Stimulated activated memory B cell treated with anti-CD40 and anti-IgM and Interleukin-4, amounts not matched to agents 10 μg/mL and 1 μg/mL and 100 μg/mL, for 72 hours (primary cell): ENCODE results near the gene GSE1.

ENCODE experiments used
- ATAC-seq: fragments of 150-1000 bp; cut with Tn5 transposase; 2 replicates; pipeline ENCODE4 v1.10.0; 2021
- H3K27ac Mint-ChIP-seq: one replicate; pipeline ENCODE4 v1.8.0; 2022; ENCODE audit warnings: mild to moderate bottlenecking, mixed read lengths
- H3K27me3 Mint-ChIP-seq: one replicate; pipeline ENCODE4 v1.8.0; 2022; ENCODE audit warnings: mixed read lengths
- H3K36me3 Mint-ChIP-seq: one replicate; pipeline ENCODE4 v1.8.0; 2022; ENCODE audit warnings: mixed read lengths
- H3K4me1 Mint-ChIP-seq: one replicate; pipeline ENCODE4 v1.8.0; 2022; ENCODE audit warnings: mixed read lengths
- H3K4me3 Mint-ChIP-seq: one replicate; pipeline ENCODE4 v1.8.0; 2022; ENCODE audit warnings: mild to moderate bottlenecking, moderate library complexity, mixed read lengths
- H3K9me3 Mint-ChIP-seq: one replicate; pipeline ENCODE4 v1.8.0; 2022; ENCODE audit warnings: mixed read lengths

GSE1 gene

DNA sequence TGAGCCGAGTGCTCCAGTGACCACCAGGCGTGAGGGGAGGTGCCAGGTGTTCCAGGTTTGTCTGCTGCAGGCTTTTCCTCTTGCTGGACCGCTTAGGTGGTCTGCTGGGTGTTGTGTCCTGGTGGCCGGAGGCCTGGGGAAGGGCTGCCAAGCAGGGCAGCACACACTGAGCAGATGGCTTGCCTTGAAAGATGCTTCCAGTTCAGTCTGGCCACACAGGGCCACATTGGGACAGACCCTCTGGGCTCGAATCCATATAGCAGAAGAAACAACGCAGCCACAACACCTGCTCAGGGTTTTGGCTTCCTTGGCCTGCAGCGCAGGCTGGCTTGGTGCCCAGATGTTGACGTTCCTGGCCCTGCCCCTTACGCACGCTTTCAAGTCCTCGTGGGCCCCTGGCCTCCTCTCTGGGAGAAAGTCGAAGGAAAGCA lies 50.8 kb downstream of the GSE1 start:
- H3K27me3 Mint-ChIP-seq: no peaks in the 10 kb centered on the region
- H3K36me3 Mint-ChIP-seq: peaks cover 53% of the 10 kb centered on the region
- no peak overlapping the region for H3K27ac Mint-ChIP-seq
- no peak overlapping the region for H3K4me3 Mint-ChIP-seq
- no peak for ATAC-seq
- H3K9me3 Mint-ChIP-seq: no peaks in the 10 kb centered on the region
- peaks cover 7% of the 10 kb centered on the region for H3K4me1 Mint-ChIP-seq

DNA sequence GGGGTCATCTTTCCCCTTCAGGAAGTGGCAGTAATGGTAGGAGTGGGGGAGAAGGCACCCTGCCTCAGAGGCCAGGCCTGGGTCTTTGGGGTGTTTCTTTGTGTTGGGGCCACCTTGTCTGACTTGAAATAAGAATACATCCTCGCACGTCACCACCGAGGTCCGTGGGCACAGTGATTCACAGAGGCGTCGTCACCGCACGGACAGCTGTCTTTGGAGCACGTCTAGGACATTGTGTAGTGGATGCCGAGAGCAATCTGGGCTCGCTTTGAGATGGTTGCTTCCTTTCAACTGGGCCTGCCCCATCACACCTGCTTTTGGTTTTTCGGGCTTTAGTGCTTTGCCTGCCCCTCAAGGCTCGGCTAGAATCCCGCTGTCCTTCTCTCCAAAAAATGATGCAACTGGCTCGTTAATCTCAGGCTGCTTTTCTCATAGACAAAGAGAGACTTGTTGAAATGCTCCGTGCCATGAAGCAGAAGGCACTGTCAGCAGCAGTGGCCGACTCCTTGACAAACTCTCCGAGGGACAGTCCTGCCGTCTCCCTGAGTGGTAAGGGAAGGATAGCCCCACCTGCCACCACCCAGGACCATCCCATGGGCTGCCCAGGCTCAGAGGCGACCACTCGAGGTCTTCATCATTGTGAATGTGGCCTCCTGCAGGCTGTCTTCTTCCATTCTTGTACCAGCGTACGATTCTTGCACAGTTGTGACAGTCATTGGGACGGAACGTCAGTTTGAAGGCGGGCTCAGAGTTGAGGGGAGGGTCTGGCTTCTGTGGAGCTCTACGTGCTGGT lies 51.7 kb downstream of the GSE1 start:
- no peaks in the 10 kb centered on the region for H3K9me3 Mint-ChIP-seq
- no peak overlapping the region for H3K27ac Mint-ChIP-seq
- no peaks in the 10 kb centered on the region for H3K27me3 Mint-ChIP-seq
- H3K4me3 Mint-ChIP-seq: no peak overlapping the region
- peaks cover 4% of the 10 kb centered on the region for H3K4me1 Mint-ChIP-seq
- no peak for ATAC-seq
- peaks cover 57% of the 10 kb centered on the region for H3K36me3 Mint-ChIP-seq

DNA sequence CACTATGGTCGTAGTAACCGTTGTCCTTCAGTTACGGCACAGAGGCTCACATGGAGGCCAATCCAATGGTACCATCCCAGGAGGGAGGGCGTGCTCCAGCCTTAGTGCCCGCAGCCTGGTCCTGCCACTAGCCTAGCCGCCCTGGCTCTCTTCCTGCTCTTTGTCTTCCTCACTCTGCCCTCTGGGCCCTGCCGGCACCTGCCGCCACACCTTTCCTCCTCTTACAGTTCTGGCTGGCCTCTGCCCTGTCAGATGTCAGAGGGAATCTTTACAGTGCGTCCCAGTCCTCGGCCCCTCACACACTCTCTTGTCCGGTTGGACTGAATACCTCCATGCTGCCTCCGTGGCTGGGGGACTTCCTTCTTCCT lies 52.2 kb downstream of the GSE1 start:
- no peaks in the 10 kb centered on the region for H3K9me3 Mint-ChIP-seq
- H3K27ac Mint-ChIP-seq: no peak overlapping the region
- H3K27me3 Mint-ChIP-seq: no peaks in the 10 kb centered on the region
- no peak overlapping the region for H3K4me3 Mint-ChIP-seq
- no peak for ATAC-seq
- no peaks in the 10 kb centered on the region for H3K4me1 Mint-ChIP-seq
- peaks cover 58% of the 10 kb centered on the region for H3K36me3 Mint-ChIP-seq

DNA sequence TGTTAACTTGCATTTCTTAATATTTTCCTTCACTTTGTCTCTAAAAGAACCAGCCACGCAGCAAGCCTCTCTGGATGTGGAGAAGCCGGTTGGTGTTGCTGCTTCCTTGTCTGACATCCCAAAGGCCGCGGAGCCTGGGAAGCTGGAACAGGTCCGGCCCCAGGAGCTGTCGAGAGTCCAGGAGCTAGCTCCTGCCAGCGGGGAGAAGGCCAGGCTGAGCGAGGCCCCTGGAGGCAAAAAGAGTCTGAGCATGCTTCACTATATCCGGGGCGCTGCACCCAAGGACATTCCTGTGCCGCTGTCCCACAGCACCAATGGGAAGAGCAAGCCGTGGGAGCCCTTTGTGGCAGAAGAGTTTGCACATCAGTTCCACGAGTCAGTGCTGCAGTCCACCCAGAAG lies 52.8 kb downstream of the GSE1 start:
- peaks cover 64% of the 10 kb centered on the region for H3K36me3 Mint-ChIP-seq
- no peak for ATAC-seq
- no peaks in the 10 kb centered on the region for H3K9me3 Mint-ChIP-seq
- no peaks in the 10 kb centered on the region for H3K4me1 Mint-ChIP-seq
- H3K4me3 Mint-ChIP-seq: no peak overlapping the region
- no peaks in the 10 kb centered on the region for H3K27me3 Mint-ChIP-seq
- no peak overlapping the region for H3K27ac Mint-ChIP-seq

DNA sequence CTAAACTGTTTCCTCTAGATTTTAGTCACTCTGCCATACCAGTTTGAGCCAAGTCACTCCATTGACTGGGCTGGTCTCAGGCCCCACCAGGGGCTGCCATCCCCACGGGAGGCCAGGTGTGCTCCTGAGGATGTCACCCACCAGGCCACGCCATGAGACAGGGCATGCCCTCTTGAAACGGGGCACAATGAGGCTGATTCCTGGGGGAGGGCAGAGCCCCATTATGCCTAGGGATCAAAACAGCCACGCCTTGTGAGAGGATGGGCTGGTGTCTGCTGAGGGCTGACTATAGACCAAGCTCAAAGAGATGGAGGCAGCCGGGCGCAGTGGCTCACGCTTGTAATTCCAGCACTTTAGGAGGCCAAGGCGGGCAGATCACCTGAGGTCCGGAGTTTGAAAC lies 54.1 kb downstream of the GSE1 start:
- Mint-ChIP-seq H3K36me3 (peaks cover 66% of the 10 kb centered on the region), H3K4me3 (no peak overlapping the region), H3K9me3 (no peaks in the 10 kb centered on the region), H3K27ac (no peak overlapping the region), H3K4me1 (no peaks in the 10 kb centered on the region), H3K27me3 (no peaks in the 10 kb centered on the region)
- no peak for ATAC-seq

DNA sequence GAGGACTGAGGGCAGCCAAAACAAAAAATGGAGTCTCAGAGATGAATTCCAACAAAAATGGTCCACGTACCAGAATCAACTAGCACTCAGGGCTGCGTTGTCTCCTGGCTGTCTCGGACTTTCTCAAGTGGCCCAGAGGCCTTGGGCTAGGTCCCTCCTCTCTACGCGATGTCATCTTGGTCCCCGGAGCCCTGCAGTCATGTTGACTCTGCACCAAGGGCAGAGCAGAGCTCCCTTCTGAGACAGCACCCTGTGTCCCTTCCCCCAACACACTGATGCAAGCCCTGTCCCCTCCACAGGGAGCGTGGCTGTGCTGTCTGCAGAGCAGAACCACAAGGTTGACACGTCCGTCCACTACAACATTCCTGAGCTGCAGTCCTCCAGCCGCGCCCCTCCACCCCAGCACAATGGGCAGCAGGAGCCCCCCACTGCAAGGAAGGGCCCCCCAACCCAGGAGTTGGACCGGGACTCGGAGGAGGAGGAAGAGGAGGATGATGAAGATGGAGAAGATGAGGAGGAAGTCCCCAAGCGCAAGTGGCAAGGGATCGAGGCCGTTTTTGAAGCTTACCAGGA lies 54.8 kb downstream of the GSE1 start:
- peaks cover 59% of the 10 kb centered on the region for H3K36me3 Mint-ChIP-seq

DNA sequence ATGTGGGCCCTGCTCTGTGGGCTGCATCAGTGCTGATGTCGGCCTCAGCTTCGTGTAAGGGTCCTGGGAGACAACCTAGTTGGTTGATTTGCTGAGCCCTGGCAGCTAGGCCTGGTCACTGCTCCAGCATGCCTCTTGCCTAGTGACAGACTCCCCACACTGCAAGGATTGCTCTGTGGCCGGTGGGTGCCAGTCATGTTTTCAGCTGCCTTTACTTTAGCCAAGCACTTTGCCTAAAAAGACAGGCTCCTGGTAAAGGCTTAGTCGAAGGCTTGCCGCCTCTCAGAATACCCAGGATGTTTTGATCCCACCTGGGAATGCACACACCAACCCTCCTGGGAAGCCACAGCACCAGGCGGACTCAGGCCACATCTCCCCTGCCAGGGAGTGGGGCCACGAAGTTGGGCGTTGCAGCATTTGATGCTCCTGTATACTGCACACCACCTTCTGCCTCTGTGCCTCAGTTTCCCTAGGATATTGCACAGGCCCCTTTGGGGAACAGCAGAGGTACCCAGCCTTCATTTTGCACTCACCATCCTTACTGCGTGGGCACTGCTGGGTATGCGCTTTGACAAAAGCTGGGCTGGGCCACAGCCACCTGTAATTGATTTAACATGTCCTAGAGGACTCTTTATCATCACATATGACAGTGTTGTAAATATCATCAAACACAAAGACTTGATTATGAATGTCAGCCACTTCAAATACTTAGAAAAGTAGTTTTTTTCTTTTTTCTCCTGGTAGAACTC lies 55.7 kb downstream of the GSE1 start:
- no peaks in the 10 kb centered on the region for H3K27me3 Mint-ChIP-seq
- no peaks in the 10 kb centered on the region for H3K4me1 Mint-ChIP-seq
- peaks cover 53% of the 10 kb centered on the region for H3K36me3 Mint-ChIP-seq

More for the DNA sequence above, 54.8 kb downstream of the GSE1 start:
- ATAC-seq: no peak
- H3K27me3 Mint-ChIP-seq: no peaks in the 10 kb centered on the region
- no peak overlapping the region for H3K27ac Mint-ChIP-seq
- no peak overlapping the region for H3K4me3 Mint-ChIP-seq
- no peaks in the 10 kb centered on the region for H3K9me3 Mint-ChIP-seq
- no peaks in the 10 kb centered on the region for H3K4me1 Mint-ChIP-seq

DNA sequence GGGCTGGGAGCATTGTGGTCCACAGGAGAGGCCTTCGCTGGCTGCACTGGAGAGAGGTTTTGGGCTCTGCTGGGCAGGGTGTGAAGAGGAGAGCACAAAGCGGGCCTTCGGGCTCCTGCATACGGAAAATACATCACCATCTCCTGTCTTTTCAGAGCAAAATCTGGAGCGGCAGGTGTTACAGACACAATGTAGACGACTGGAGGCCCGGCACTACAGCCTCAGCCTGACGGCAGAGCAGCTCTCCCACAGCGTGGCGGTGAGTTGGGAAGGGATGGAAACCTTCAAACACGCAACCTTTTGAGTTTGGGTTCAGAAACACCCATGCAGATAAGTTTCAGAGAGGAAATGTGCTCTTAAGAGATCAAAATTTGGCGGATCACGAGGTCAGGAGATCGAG lies 57.7 kb downstream of the GSE1 start:
- Mint-ChIP-seq H3K27me3 (no peaks in the 10 kb centered on the region), H3K9me3 (no peaks in the 10 kb centered on the region), H3K27ac (no peak overlapping the region), H3K4me1 (no peaks in the 10 kb centered on the region), H3K4me3 (no peak overlapping the region), H3K36me3 (peaks cover 60% of the 10 kb centered on the region)
- ATAC-seq: no peak

More for the DNA sequence above, 55.7 kb downstream of the GSE1 start:
- Mint-ChIP-seq H3K4me3 (no peak overlapping the region), H3K9me3 (no peaks in the 10 kb centered on the region), H3K27ac (no peak overlapping the region)
- ATAC-seq: no peak

DNA sequence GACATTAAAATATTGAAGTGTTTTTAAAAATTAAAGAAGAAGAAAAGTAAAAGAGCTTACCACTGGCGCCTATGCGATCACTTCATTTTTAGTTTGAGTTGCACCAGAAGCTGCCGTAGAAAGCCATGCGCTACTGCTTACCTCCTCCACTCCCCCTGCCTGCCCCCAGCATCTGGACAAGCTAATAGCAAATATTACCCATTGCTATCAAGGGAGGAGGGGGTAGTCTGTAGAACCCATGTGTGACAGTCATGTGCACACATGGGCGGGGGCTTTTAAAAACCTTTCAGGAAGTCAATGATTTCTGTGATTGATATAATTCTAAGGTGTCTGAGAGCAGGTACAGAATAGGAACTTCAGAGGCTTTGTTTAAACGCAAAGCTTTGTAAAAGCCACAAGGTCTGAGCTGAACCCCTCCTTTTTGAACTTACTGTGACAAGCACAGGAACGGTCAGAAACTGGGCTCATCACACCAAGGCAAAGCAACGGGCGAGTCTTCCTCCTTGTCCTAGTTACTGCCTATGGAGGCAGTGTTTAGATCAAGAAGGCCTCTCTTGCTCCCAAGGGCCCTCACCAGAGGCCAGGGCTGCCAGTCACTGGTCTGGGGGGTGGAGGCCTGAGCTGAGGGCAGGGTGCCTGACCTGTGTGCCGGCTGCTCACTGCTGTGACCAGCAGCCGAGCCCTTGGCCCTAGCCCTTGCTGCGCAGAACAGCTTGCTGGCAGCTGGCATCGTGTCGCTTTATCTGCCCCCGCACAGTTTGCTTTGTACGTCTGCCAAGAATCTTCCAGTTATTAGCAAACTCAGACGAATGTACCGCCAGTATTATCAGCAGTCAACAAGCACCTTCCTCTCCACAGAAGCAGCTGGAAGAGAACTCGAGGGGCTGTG lies 60.7 kb downstream of the GSE1 start:
- no peak overlapping the region for H3K27ac Mint-ChIP-seq
- no peak for ATAC-seq
- H3K36me3 Mint-ChIP-seq: peaks cover 43% of the 10 kb centered on the region

DNA sequence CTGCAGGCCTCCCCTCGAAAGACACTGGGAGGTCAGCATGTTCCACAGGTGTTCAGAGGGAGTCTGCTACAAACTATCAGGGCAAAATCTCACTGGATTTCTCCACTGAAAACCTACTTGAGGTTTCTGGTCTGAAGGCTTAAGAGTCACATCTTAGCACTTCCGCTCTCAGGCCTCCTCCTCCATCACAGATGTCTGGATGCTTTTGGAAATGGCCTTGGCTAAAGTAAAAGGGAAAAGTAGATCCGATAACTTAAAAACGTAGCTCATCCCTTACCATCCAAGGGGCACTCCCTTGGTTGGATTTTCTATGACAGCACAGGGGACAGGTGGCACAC lies 61.3 kb downstream of the GSE1 start:
- Mint-ChIP-seq H3K9me3 (no peaks in the 10 kb centered on the region), H3K4me3 (no peak overlapping the region), H3K27ac (no peak overlapping the region), H3K36me3 (peaks cover 41% of the 10 kb centered on the region), H3K27me3 (no peaks in the 10 kb centered on the region), H3K4me1 (no peaks in the 10 kb centered on the region)
- no peak for ATAC-seq

More for the DNA sequence above, 60.7 kb downstream of the GSE1 start:
- no peaks in the 10 kb centered on the region for H3K27me3 Mint-ChIP-seq
- H3K4me3 Mint-ChIP-seq: no peak overlapping the region
- no peaks in the 10 kb centered on the region for H3K9me3 Mint-ChIP-seq
- H3K4me1 Mint-ChIP-seq: no peaks in the 10 kb centered on the region

DNA sequence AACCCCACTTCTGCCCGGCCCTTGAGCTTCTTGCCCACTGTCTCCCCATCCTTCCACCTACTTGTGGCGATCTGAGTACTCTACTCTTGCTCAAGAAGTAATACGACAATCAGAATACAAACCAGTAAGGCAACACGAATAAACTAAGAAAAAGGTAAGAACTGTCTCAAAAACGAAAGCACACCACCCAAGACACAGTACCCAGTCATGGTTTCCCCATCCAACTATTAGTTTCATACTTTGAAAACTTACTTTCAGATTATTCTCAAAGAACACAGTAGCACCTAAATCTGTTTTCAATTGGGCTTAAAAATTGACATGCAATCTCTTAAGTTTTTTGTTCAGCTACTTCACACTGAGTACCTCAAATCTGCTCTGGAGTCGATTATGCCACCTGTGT lies 61.7 kb downstream of the GSE1 start:
- Mint-ChIP-seq H3K27me3 (no peaks in the 10 kb centered on the region), H3K4me1 (peaks cover 3% of the 10 kb centered on the region), H3K27ac (peak overlapping the region; percentile 57), H3K36me3 (peaks cover 36% of the 10 kb centered on the region), H3K9me3 (no peaks in the 10 kb centered on the region), H3K4me3 (no peak overlapping the region)
- ATAC-seq: no peak

DNA sequence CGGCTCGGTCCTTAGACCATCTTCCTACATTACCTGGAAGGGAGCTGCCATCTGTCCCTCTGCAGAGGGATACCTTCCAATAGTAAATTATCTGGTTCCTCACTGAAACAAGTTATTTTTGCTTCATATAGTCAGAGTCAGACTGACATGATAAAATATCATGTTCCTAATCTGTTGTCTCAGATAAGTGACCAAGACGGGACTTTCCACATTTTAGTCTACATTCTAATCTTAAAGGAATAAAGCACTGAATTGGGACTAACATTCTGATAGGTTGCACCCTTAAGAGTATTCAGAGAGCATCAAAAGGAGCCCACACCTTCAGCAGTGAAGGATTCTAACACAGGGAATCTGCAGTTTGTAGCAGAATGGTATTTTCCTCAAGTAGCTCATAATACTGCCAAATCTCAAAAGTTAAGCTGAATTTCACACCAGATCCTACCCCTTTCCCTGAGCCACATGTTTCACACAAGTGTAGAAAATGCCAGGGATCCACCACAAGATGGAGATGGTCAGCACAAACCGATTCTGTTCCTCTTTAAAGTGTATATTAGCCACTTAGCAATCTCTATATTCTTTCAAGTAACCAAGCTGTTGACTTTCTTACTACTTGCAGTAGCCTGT lies 62.2 kb downstream of the GSE1 start:
- no peak for ATAC-seq
- H3K4me1 Mint-ChIP-seq: peaks cover 8% of the 10 kb centered on the region
- H3K4me3 Mint-ChIP-seq: no peak overlapping the region
- H3K27me3 Mint-ChIP-seq: no peaks in the 10 kb centered on the region
- H3K9me3 Mint-ChIP-seq: no peaks in the 10 kb centered on the region
- H3K36me3 Mint-ChIP-seq: peaks cover 32% of the 10 kb centered on the region
- peak overlapping the region; percentile 57 for H3K27ac Mint-ChIP-seq

DNA sequence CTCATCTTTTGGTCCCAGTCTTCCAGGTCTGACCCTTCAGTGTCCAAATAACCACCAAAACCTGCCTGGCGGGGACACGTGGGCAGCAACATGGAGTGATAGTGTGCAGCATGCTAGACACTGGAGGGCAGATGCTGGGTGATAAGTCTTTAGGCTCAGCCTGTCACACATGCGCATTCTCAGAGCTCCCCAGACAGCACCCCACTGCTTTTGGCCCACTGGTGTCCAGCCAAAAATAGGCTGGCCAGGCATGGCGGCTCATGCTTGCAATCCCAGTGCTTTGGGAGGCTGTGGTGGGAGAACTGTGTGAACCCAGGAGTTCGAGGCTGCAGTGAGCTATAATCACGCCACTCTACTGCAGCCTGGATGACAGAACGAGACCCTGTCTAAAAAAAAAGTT lies 63.3 kb downstream of the GSE1 start:
- Mint-ChIP-seq H3K27ac (no peak overlapping the region), H3K27me3 (no peaks in the 10 kb centered on the region), H3K4me1 (peaks cover 16% of the 10 kb centered on the region), H3K9me3 (no peaks in the 10 kb centered on the region), H3K4me3 (no peak overlapping the region), H3K36me3 (peaks cover 22% of the 10 kb centered on the region)
- ATAC-seq: no peak

DNA sequence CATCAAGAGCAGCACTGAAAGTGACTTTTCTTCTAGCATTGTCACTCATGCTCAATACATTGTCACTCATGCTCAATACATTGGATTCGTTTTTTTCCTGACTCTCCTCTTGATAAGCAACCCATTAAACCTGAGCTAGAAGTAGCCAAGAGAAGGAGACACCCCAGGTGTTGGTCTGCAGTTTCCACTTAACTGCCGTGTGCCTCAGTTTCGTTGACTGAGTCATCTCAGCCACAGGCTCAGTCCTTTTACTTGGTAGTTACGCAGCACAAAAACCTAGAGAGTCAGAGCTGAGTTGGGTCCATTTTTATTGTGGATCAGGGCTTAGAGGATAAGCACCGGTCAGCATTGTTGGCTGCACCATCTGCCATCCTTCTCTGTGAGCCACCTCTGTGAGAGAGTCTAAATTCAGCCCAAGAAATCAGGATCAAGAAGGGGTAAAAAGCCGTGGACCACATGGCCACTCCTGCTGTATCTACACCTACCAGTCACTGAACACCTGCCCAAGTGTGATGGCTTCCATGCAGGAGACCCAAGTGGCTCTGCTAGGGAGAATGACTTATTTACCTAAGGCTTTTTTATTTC lies 64.4 kb downstream of the GSE1 start:
- no peaks in the 10 kb centered on the region for H3K9me3 Mint-ChIP-seq
- H3K27me3 Mint-ChIP-seq: no peaks in the 10 kb centered on the region
- H3K4me3 Mint-ChIP-seq: no peak overlapping the region
- peaks cover 18% of the 10 kb centered on the region for H3K36me3 Mint-ChIP-seq
- H3K27ac Mint-ChIP-seq: no peak overlapping the region
- H3K4me1 Mint-ChIP-seq: peaks cover 16% of the 10 kb centered on the region
- ATAC-seq: no peak
